ENCODE measurements around the gene GPR158. TPM values are rescaled to one million over a fixed set of nuclear protein-coding genes. Genes with fewer than 3 reads are reported as not detected.

Gene GPR158

DNA sequence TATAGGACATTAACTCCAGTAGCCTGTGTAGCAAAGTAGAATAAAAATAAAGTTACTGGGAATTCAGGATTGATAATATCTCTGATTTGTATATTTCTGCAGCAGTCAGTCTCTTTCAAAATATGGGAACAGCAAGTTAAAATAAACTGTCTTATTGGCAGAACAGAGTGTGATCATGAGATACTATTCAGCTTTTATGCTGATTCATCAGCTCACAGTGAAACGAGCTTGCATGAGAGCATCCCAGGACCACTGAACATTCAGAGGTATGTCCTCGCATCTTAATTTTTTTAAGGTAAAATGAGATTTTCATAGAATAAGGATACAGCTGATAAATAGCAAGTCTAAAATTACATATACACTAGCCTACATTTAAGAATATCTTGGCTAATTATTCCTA lies 476.7 kb downstream of the GPR158 start:
- Histone ChIP-seq H3K4me3 (ENCODE audit: low read length in 2 of 2) (no peak overlapping the region), H3K9me3 (replicated peaks in 1 of 2; ENCODE audit: control insufficient read depth in 2 of 2, insufficient read depth in 1 of 2, low read depth in 1 of 2, low read length in 2 of 2) (no peaks in the 10 kb centered on the region), H3K27ac (replicated peaks; ENCODE audit: low read length) (no peak overlapping the region), H2AFZ (ENCODE audit: low read length) (no peak overlapping the region), H2BK5ac (ENCODE audit: low read length) (no peak overlapping the region), H4K8ac (ENCODE audit: low read depth, low read length) (no peak overlapping the region), H3K23ac (ENCODE audit: low read depth, low read length, poor library complexity) (no peak overlapping the region), H3K27me3 (ENCODE audit: control insufficient read depth in 3 of 3, insufficient read depth in 3 of 3, low read depth in 1 of 3, low read length in 3 of 3) (no peaks in the 10 kb centered on the region), H4K91ac (ENCODE audit: low read depth, low read length, poor library complexity) (no peak overlapping the region), H2AK5ac (ENCODE audit: low read depth, low read length) (no peak overlapping the region), H2BK120ac (ENCODE audit: low read depth, low read length) (no peak overlapping the region), H3K9ac (ENCODE audit: low read depth, low read length, poor library complexity) (no peak overlapping the region), H3K79me1 (ENCODE audit: low read depth, low read length) (no peaks in the 10 kb centered on the region), H2BK15ac (ENCODE audit: low read length) (no peak overlapping the region), H3K18ac (ENCODE audit: low read length) (no peak overlapping the region), H3K4me1 (ENCODE audit: control insufficient read depth in 2 of 2, insufficient read depth in 1 of 2, low read depth in 1 of 2, low read length in 2 of 2) (peaks cover 0 to 1% of the 10 kb centered on the region in 2 donors), H2BK12ac (ENCODE audit: low read length) (no peak overlapping the region), H3K4ac (ENCODE audit: low read length) (no peak overlapping the region), H3K36me3 (replicated peaks in 1 of 2; ENCODE audit: control insufficient read depth in 2 of 2, insufficient read depth in 2 of 2, low read length in 2 of 2) (no peaks in the 10 kb centered on the region), H3K4me2 (ENCODE audit: insufficient read depth, low read length, poor library complexity, severe bottlenecking) (no peak overlapping the region), H3K14ac (ENCODE audit: low read length) (no peak overlapping the region)
- no CpG with 5 or more reads among the region's 2 CpGs for WGBS, 2 donors (ENCODE audit: extremely low coverage in 2 of 2, insufficient read length in 2 of 2, insufficient replicate concordance in 1 of 2)
- no peak for DNase-seq (ENCODE audit: low spot score)

Small RNA genes lying within 50 kb of the gene (small RNA-seq; reads per million reads assigned to genes)
- gene RN7SKP220 (ENCODE audit: insufficient read depth): not detected
